Measurements from ENCODE around the gene TMC4.

GRCh38 chr19:54173951-54174834, 1.2 kb upstream of the TMC4 start:
- no peak for TF ChIP-seq CTCF (conservative IDR thresholded peaks at IDR 0.05; ENCODE audit: low read depth, low read length)
- no peak for TF ChIP-seq EZH2 (IDR thresholded peaks at IDR 0.05; ENCODE audit: low read length, unreplicated experiment)
- TF ChIP-seq EZH2phosphoT487 (IDR thresholded peaks at IDR 0.05; ENCODE audit: borderline replicate concordance, low read length) = no peak

Data from PC-3 (cell line).